ENCODE data around the gene PPARA. TPM values are rescaled to one million over a fixed set of nuclear protein-coding genes. Genes with fewer than 3 reads are reported as not detected.

Gene PPARA
- total and polyA plus RNA-seq, 9 of the 15 experiments (the other 6 are each of a cell fraction or from before 2014, with no cell fraction given), result 0.64 to 5.3 (median 3.5) TPM

GRCh38 chr22:46111645-46112306, 38.5 kb upstream of the PPARA start:
- no peaks in the 10 kb centered on the region for H3K27me3 ChIP-seq (ENCODE audit: control insufficient read depth in 2 of 2, insufficient read depth in 2 of 2, low read length in 2 of 2)
- ChIA-PET POLR2A (interaction anchor here (0.7 kb wide), 1 partner anchor 98 kb away, joined by 3 read pairs; no protein-coding TSS in a partner anchor), CTCF (ENCODE audit: low intra/inter-chr PET ratio) (no interaction called here)
- no peaks in the 10 kb centered on the region for H3K9me1 ChIP-seq (ENCODE audit: control insufficient read depth, insufficient read depth, low read length)
- ATAC-seq, result no peak
- intact Hi-C loops (cut with micrococcal nuclease) (loop anchor here (10.0 kb wide), 1 partner anchor 537 kb away; no protein-coding TSS in a partner anchor), in situ Hi-C loops (cut with MboI) (loop anchor here (5.0 kb wide), 1 partner anchor 529 kb away; no protein-coding TSS in a partner anchor)
- H3K79me2 ChIP-seq (ENCODE audit: control insufficient read depth, insufficient read depth, low read length), result no peaks in the 10 kb centered on the region
- WGBS (ENCODE audit: insufficient coverage, low coverage, missing lambda C conversion rate), result 83% methylated on average over 7 of the region's 20 CpGs
- no TSS peak for BruUV-seq (replicated peaks)
- H3K27ac ChIP-seq (ENCODE audit: extremely low read depth, low read depth, low read length), result no peak overlapping the region
- H3K4me3 ChIP-seq, result no peak overlapping the region
- no peak overlapping the region for H2AFZ ChIP-seq (ENCODE audit: low read depth, low read length)
- H3K4me1 ChIP-seq (replicated peaks in 1 of 2; ENCODE audit: control insufficient read depth in 2 of 2, insufficient read depth in 2 of 2, low read length in 2 of 2), result peaks cover 0 to 87% of the 10 kb centered on the region in 2 experiments; a peak in 2 of 5 replicates
- DNase-seq (ENCODE audit: extremely low read depth in 1 of 4, low spot score in 3 of 4), result no peak
- H3K4me2 ChIP-seq (ENCODE audit: insufficient read depth, low read length), result no peak overlapping the region
- H3K9ac ChIP-seq (ENCODE audit: insufficient read depth in 1 of 2, low read depth in 2 of 2, low read length in 2 of 2), result no peak overlapping the region
- peaks cover 3% of the 10 kb centered on the region; the same call in 1 of the 3 replicates for H3K36me3 ChIP-seq (ENCODE audit: control insufficient read depth, insufficient read depth, low read length)
- no peaks in the 10 kb centered on the region for H4K20me1 ChIP-seq (replicated peaks; ENCODE audit: control insufficient read depth, insufficient read depth, low read length)
- no peaks in the 10 kb centered on the region for H3K9me3 ChIP-seq (replicated peaks; ENCODE audit: control insufficient read depth, insufficient read depth, low read depth, low read length)
- no peak for FAIRE-seq
- TF ChIP-seq SP1 (CRISPR knock-in tag; IDR thresholded peaks at IDR 0.05), result no peak
- no peak for TF ChIP-seq ESRRB (CRISPR knock-in tag; IDR thresholded peaks at IDR 0.05; ENCODE audit: borderline replicate concordance)
- TF ChIP-seq RBM15 (IDR thresholded peaks at IDR 0.05; ENCODE audit: insufficient read depth, low read length), result no peak
- no peak for TF ChIP-seq TCFL5 (CRISPR knock-in tag; conservative IDR thresholded peaks at IDR 0.05)
- TF ChIP-seq ZNF384 (IDR thresholded peaks at IDR 0.05; ENCODE audit: low read depth, low read length), result 0 out of 2 replicates have a peak, but pooled peaks have one; percentile 10
- no peak for TF ChIP-seq TAL1 (IDR thresholded peaks at IDR 0.05)
- TF ChIP-seq HDAC8 (tag; IDR thresholded peaks at IDR 0.05), result no peak
- no peak for TF ChIP-seq PPARD (CRISPR knock-in tag; IDR thresholded peaks at IDR 0.05)
- TF ChIP-seq NR2C2 (CRISPR knock-in tag; IDR thresholded peaks at IDR 0.05), result no peak
- no peak for TF ChIP-seq NR2C2 (tag; IDR thresholded peaks at IDR 0.05)
- TF ChIP-seq ZNF121 (CRISPR knock-in tag; conservative IDR thresholded peaks at IDR 0.05), result peak; percentile 91
- TF ChIP-seq HMG20B (CRISPR knock-in tag; IDR thresholded peaks at IDR 0.05), result no peak
- TF ChIP-seq NCOA2 (IDR thresholded peaks at IDR 0.05; ENCODE audit: partially characterized antibody in 2 of 2), result no peak
- no peak for TF ChIP-seq SIRT6 (IDR thresholded peaks at IDR 0.05; ENCODE audit: low read depth, low read length)
- TF ChIP-seq NFXL1 (CRISPR knock-in tag; IDR thresholded peaks at IDR 0.05), result no peak
- TF ChIP-seq RFX7 (CRISPR knock-in tag; IDR thresholded peaks at IDR 0.05), result no peak
- TF ChIP-seq ZBTB33 (CRISPR knock-in tag; IDR thresholded peaks at IDR 0.05), result peak; percentile 61; the same call in 1 of the 2 replicates
- no peak for TF ChIP-seq RBM25 (IDR thresholded peaks at IDR 0.05; ENCODE audit: low read depth, low read length, severe bottlenecking)
- no peak for TF ChIP-seq FOXK1 (CRISPR knock-in tag; IDR thresholded peaks at IDR 0.05; ENCODE audit: borderline replicate concordance)
- TF ChIP-seq ASH1L (IDR thresholded peaks at IDR 0.05; ENCODE audit: borderline replicate concordance, low read depth, partially characterized antibody), result no peak
- no peak for TF ChIP-seq TRIM25 (IDR thresholded peaks at IDR 0.05; ENCODE audit: borderline replicate concordance)

All from K562 (cell line).